ENCODE data around the gene PCSK1.

DNA sequence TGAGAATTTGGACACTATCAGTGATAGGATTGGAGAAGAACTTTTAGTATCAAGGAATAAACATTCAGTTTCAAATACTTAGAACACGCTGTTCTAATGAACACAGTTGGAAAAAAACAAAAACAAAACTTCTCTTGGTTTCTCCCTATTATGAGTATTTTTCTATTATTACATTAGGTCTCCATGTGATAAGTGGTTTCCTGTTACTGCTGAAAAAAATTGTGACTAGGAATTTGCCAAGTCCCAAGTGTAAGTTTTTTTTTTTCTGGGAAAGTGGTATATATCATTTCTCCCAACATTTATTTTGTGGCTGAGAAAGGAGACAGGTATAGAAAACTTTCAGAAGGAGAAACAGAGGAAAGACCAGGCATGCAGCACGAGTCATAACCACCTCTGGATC lies 41.1 kb downstream of the PCSK1 start:
- TF ChIP-seq, protein P1, sequence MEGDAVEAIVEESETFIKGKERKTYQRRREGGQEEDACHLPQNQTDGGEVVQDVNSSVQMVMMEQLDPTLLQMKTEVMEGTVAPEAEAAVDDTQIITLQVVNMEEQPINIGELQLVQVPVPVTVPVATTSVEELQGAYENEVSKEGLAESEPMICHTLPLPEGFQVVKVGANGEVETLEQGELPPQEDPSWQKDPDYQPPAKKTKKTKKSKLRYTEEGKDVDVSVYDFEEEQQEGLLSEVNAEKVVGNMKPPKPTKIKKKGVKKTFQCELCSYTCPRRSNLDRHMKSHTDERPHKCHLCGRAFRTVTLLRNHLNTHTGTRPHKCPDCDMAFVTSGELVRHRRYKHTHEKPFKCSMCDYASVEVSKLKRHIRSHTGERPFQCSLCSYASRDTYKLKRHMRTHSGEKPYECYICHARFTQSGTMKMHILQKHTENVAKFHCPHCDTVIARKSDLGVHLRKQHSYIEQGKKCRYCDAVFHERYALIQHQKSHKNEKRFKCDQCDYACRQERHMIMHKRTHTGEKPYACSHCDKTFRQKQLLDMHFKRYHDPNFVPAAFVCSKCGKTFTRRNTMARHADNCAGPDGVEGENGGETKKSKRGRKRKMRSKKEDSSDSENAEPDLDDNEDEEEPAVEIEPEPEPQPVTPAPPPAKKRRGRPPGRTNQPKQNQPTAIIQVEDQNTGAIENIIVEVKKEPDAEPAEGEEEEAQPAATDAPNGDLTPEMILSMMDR (IDR thresholded peaks at IDR 0.05; ENCODE audit: low read depth, low read length, poor library complexity, severe bottlenecking): no peak
- TF ChIP-seq EZH2phosphoT487 (IDR thresholded peaks at IDR 0.05; ENCODE audit: borderline replicate concordance, low read length): no peak
